Measurements from ENCODE around the gene RTP5. TPM values are rescaled to one million over a fixed set of nuclear protein-coding genes. Genes with fewer than 3 reads are reported as not detected.
A peak's percentile ranks its signal among the peaks of the same experiment; 100 is the strongest.
"Not testable (repeated sequence)": the region's sequence is repeated elsewhere in the genome, so short reads cannot be mapped to it uniquely, and the experiment has no call there.

The RTP5 gene
- total RNA-seq, 1 donor from 2014 or later = 2.4 TPM

- FAIRE-seq (no peak), DNase-seq (ENCODE audit: low spot score in 2 of 2) (no peak)
Observed at GRCh38 chr2:241867776-241868420, 1.6 kb upstream of the RTP5 start.

- DNase-seq (ENCODE audit: low spot score in 2 of 2) (peak in 1 of 2 donors; percentile 49), FAIRE-seq (no peak)
Observed at GRCh38 chr2:241868661-241869081, 858 bp upstream of the RTP5 start.

GRCh38 chr2:241870081-241870541 lies 582 bp downstream of the RTP5 start:
- DNase-seq (ENCODE audit: low spot score in 2 of 2) (no peak), FAIRE-seq (no peak)

- DNase-seq (ENCODE audit: low spot score in 2 of 2) (no peak), FAIRE-seq (no peak)
Observed at GRCh38 chr2:241870611-241871537, 1.3 kb downstream of the RTP5 start.

GRCh38 chr2:241871538-241872312 lies 2.2 kb downstream of the RTP5 start:
- DNase-seq (ENCODE audit: low spot score in 2 of 2) = no peak
- FAIRE-seq = no peak

- FAIRE-seq (no peak), DNase-seq (ENCODE audit: low spot score in 2 of 2) (no peak)
Observed at GRCh38 chr2:241872313-241872642, 2.7 kb downstream of the RTP5 start.

GRCh38 chr2:241873081-241873802 lies 3.7 kb downstream of the RTP5 start:
- no peak for DNase-seq (ENCODE audit: low spot score in 2 of 2)

GRCh38 chr2:241873803-241874110 lies 4.2 kb downstream of the RTP5 start:
- DNase-seq (ENCODE audit: low spot score in 2 of 2) (no peak), FAIRE-seq (no peak)

More at GRCh38 chr2:241873081-241873802, 3.7 kb downstream of the RTP5 start:
- FAIRE-seq = no peak

GRCh38 chr2:241874277-241874925 lies 4.9 kb downstream of the RTP5 start:
- no peak for DNase-seq (ENCODE audit: low spot score in 2 of 2)
- FAIRE-seq = no peak

GRCh38 chr2:241875754-241876527 lies 6.4 kb downstream of the RTP5 start:
- not testable (repeated sequence) for DNase-seq (ENCODE audit: low spot score in 2 of 2); FAIRE-seq

- no peak for FAIRE-seq
Observed at GRCh38 chr2:241876528-241877196, 7.1 kb downstream of the RTP5 start.

GRCh38 chr2:241877197-241877685 lies 7.7 kb downstream of the RTP5 start:
- FAIRE-seq (no peak), DNase-seq (ENCODE audit: low spot score in 2 of 2) (no peak)

More at GRCh38 chr2:241876528-241877196, 7.1 kb downstream of the RTP5 start:
- no peak for DNase-seq (ENCODE audit: low spot score in 2 of 2)

- peak; percentile 73 to 82 for DNase-seq (ENCODE audit: low spot score in 2 of 2)
- FAIRE-seq = no peak
Observed at GRCh38 chr2:241877989-241878970, 8.8 kb downstream of the RTP5 start.

GRCh38 chr2:241879326-241879725 lies 9.8 kb downstream of the RTP5 start:
- no peak for FAIRE-seq
- no peak for DNase-seq (ENCODE audit: low spot score in 2 of 2)

GRCh38 chr2:241880311-241881073 lies 11.0 kb downstream of the RTP5 start:
- FAIRE-seq (no peak), DNase-seq (ENCODE audit: low spot score in 2 of 2) (no peak)

GRCh38 chr2:241882091-241882625 lies 12.6 kb downstream of the RTP5 start:
- DNase-seq (ENCODE audit: low spot score in 2 of 2) = peak in 1 of 2 donors; percentile 49

More at GRCh38 chr2:241882091-241882625, 12.6 kb downstream of the RTP5 start:
- FAIRE-seq = no peak

Data from frontal cortex (tissue), 4 donors.